Right lobe of liver (tissue), 4 donors: ENCODE data around the gene RPL18A.

Experiments used
- POLR2A ChIP-seq: fragments of 450-650 bp; IDR thresholded peaks from one replicate; pipeline ENCODE4 v1.6.1; 2017; ENCODE audit warnings: antibody characterized with exemption, mild to moderate bottlenecking
- TF ChIP-seq, protein P1 (sequence below), 4 donors: fragments of 200-600 bp in 3 of 4; fragments of 450-650 bp in 1 of 4; IDR thresholded peaks; one replicate each; pipeline versions ENCODE4 v1.5.1 to v1.8.0; 2016 to 2022; ENCODE audit warnings: antibody characterized with exemption in 4 of 4, mild to moderate bottlenecking in 2 of 4
- donor health status: DM: no; HTN: no; CAD: no.
- donor health status: DM: no; HTN: no; CAD: no.
- donor health status: DM: no; HTN: yes; CAD: no.

DNA sequence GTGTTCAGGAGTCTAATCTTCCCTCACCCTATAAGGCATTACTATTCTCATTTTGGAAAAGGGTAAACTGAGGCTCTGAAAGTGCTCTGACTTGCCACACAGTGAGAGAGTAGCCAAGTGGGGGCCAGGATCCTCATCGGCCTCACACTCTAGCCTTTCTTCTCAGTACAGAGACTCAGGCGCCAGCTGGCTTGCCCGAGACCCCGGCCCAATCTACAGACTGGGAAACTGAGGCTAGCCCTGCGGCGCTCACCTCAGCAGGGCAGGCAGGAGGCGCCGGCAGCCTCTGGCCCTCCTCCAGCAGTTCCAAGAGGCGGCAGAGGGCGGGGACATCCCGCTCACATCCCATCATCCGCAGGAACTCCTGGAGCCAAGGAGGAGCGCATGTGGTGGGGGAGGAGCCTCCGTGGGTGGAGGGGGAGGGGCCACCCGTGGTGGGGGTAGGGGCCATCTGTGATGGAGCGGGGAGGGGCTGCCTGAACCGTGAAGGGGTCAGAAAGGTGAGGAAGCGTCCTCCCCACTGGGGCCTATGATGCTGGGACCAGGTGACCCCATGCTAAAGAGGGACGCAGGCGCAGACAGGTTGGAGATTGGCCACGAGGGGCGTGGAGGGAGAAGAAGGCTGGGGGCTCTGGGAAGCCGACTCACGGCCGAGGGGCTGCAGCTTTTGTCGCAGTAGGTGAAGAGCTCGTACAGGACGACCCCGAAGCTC is 29.7 kb upstream of the RPL18A start:
- TF ChIP-seq, protein P1, sequence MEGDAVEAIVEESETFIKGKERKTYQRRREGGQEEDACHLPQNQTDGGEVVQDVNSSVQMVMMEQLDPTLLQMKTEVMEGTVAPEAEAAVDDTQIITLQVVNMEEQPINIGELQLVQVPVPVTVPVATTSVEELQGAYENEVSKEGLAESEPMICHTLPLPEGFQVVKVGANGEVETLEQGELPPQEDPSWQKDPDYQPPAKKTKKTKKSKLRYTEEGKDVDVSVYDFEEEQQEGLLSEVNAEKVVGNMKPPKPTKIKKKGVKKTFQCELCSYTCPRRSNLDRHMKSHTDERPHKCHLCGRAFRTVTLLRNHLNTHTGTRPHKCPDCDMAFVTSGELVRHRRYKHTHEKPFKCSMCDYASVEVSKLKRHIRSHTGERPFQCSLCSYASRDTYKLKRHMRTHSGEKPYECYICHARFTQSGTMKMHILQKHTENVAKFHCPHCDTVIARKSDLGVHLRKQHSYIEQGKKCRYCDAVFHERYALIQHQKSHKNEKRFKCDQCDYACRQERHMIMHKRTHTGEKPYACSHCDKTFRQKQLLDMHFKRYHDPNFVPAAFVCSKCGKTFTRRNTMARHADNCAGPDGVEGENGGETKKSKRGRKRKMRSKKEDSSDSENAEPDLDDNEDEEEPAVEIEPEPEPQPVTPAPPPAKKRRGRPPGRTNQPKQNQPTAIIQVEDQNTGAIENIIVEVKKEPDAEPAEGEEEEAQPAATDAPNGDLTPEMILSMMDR (IDR thresholded peaks at IDR 0.05): no peak
- no peak for TF ChIP-seq POLR2A
